ENCODE data around the gene TM7SF2.
"Not testable (repeated sequence)": the region's sequence is repeated elsewhere in the genome, so short reads cannot be mapped to it uniquely, and the experiment has no call there.

The TM7SF2 gene

GRCh38 chr11:65116370-65117205 lies 4.9 kb downstream of the TM7SF2 start:
- DNase-seq, result peak; percentile 59 to 77

GRCh38 chr11:65117206-65118096 lies 5.8 kb downstream of the TM7SF2 start, which contains the start of gene ZNHIT2:
Gene ZNHIT2, minus strand, starts transcription at chr11:65117701. Its CDS starts 48 bp downstream, at chr11:65117653.
- peak; percentile 100 for DNase-seq

- DNase-seq, result no peak
Observed at GRCh38 chr11:65118097-65118837, 6.6 kb downstream of the TM7SF2 start.

GRCh38 chr11:65118891-65119669 lies 7.4 kb downstream of the TM7SF2 start:
- not testable (repeated sequence) for DNase-seq

GRCh38 chr11:65119670-65119995 lies 8.0 kb downstream of the TM7SF2 start:
- DNase-seq, result no peak

GRCh38 chr11:65120831-65121230 lies 9.2 kb downstream of the TM7SF2 start:
- DNase-seq, result no peak

- peak in 1 of 2 experiments; percentile 30 for DNase-seq
Observed at GRCh38 chr11:65121447-65121864, 9.8 kb downstream of the TM7SF2 start.

- DNase-seq, result peak; percentile 97 to 99
Observed at GRCh38 chr11:65121865-65122696, 10.4 kb downstream of the TM7SF2 start, which contains the start of the genes FAU and MRPL49. Gene FAU, minus strand, starts transcription at chr11:65122134. Its CDS starts 321 bp downstream, at chr11:65121813. Gene MRPL49, plus strand, starts transcription at chr11:65122321. Its CDS starts 26 bp downstream, at chr11:65122347.

- DNase-seq, result no peak
Observed at GRCh38 chr11:65124480-65125196, 13.0 kb downstream of the TM7SF2 start.

- DNase-seq, result no peak
Observed at GRCh38 chr11:65125197-65126056, 13.8 kb downstream of the TM7SF2 start.

GRCh38 chr11:65126624-65127274 lies 15.1 kb downstream of the TM7SF2 start:
- DNase-seq, result no peak

GRCh38 chr11:65127473-65128181 lies 16.0 kb downstream of the TM7SF2 start:
- no peak for DNase-seq

- DNase-seq, result no peak
Observed at GRCh38 chr11:65128182-65129145, 16.8 kb downstream of the TM7SF2 start.

GRCh38 chr11:65129649-65130441 lies 18.2 kb downstream of the TM7SF2 start:
- DNase-seq, result no peak

- DNase-seq, result no peak
Observed at GRCh38 chr11:65130631-65131416, 19.2 kb downstream of the TM7SF2 start.
